ENCODE data around the gene DOK7. TPM values are rescaled to one million over a fixed set of nuclear protein-coding genes. Genes with fewer than 3 reads are reported as not detected.
"Not testable (repeated sequence)": the region's sequence is repeated elsewhere in the genome, so short reads cannot be mapped to it uniquely, and the experiment has no call there.

The DOK7 gene
- total RNA-seq, 1 donor from 2014 or later = under 0.01 TPM

- no peak for FAIRE-seq
- DNase-seq (ENCODE audit: low spot score in 2 of 2) = no peak
Measured at GRCh38 chr4:3498407-3498806, 35.3 kb downstream of the DOK7 start.

- DNase-seq (ENCODE audit: low spot score in 2 of 2) (no peak), FAIRE-seq (no peak)
Measured at GRCh38 chr4:3498901-3499510, 35.9 kb downstream of the DOK7 start.

GRCh38 chr4:3499710-3500109 is 36.6 kb downstream of the DOK7 start:
- FAIRE-seq = no peak
- no peak for DNase-seq (ENCODE audit: low spot score in 2 of 2)

GRCh38 chr4:3500111-3500510 is 37.0 kb downstream of the DOK7 start:
- no peak for DNase-seq (ENCODE audit: low spot score in 2 of 2)
- FAIRE-seq = no peak

- no peak for FAIRE-seq
- no peak for DNase-seq (ENCODE audit: low spot score in 2 of 2)
Measured at GRCh38 chr4:3500634-3501101, 37.6 kb downstream of the DOK7 start.

GRCh38 chr4:3501126-3501824 is 38.2 kb downstream of the DOK7 start:
- DNase-seq (ENCODE audit: low spot score in 2 of 2) = no peak
- FAIRE-seq = no peak

- FAIRE-seq (no peak), DNase-seq (ENCODE audit: low spot score in 2 of 2) (no peak)
Measured at GRCh38 chr4:3501825-3502425, 38.8 kb downstream of the DOK7 start.

- FAIRE-seq (no peak), DNase-seq (ENCODE audit: low spot score in 2 of 2) (no peak)
Measured at GRCh38 chr4:3502941-3503936, 40.1 kb downstream of the DOK7 start.

- DNase-seq (ENCODE audit: low spot score in 2 of 2) (no peak), FAIRE-seq (no peak)
Measured at GRCh38 chr4:3505231-3505630, 42.1 kb downstream of the DOK7 start.

GRCh38 chr4:3508542-3508941 is 45.4 kb downstream of the DOK7 start:
- FAIRE-seq (no peak), DNase-seq (ENCODE audit: low spot score in 2 of 2) (no peak)

GRCh38 chr4:3510481-3510880 is 47.4 kb downstream of the DOK7 start:
- DNase-seq (ENCODE audit: low spot score in 2 of 2) (peak in 1 of 2 donors; percentile 51), FAIRE-seq (no peak)

- DNase-seq (ENCODE audit: low spot score in 2 of 2) (no peak), FAIRE-seq (no peak)
Measured at GRCh38 chr4:3511187-3511586, 48.1 kb downstream of the DOK7 start.

- DNase-seq (ENCODE audit: low spot score in 2 of 2); FAIRE-seq: not testable (repeated sequence)
Measured at GRCh38 chr4:3511601-3512000, 48.5 kb downstream of the DOK7 start.

GRCh38 chr4:3512279-3512678 is 49.2 kb downstream of the DOK7 start:
- FAIRE-seq (no peak), DNase-seq (ENCODE audit: low spot score in 2 of 2) (no peak)

- DNase-seq (ENCODE audit: low spot score in 2 of 2) (no peak), FAIRE-seq (no peak)
Measured at GRCh38 chr4:3512719-3513118, 49.6 kb downstream of the DOK7 start.

- no peak for FAIRE-seq
- no peak for DNase-seq (ENCODE audit: low spot score in 2 of 2)
Measured at GRCh38 chr4:3513807-3514206, 50.7 kb downstream of the DOK7 start.

GRCh38 chr4:3514221-3514780 is 51.2 kb downstream of the DOK7 start:
- DNase-seq (ENCODE audit: low spot score in 2 of 2) = no peak
- FAIRE-seq = no peak

GRCh38 chr4:3514806-3515501 is 51.8 kb downstream of the DOK7 start:
- FAIRE-seq = no peak
- no peak for DNase-seq (ENCODE audit: low spot score in 2 of 2)

GRCh38 chr4:3515646-3516045 is 52.5 kb downstream of the DOK7 start:
- DNase-seq (ENCODE audit: low spot score in 2 of 2) (no peak), FAIRE-seq (no peak)
